GM19463 (cell line): ENCODE data around the gene CYB5A.
A peak's percentile ranks its signal among the peaks of the same experiment; 100 is the strongest.
"Not testable (repeated sequence)": the region's sequence is repeated elsewhere in the genome, so short reads cannot be mapped to it uniquely, and the experiment has no call there.

ENCODE experiments used
- ATAC-seq: cut with Tn5 transposase; IDR thresholded peaks from one replicate; pipeline ENCODE4 v1.9.1; 2021; ENCODE audit warnings: mild to moderate bottlenecking, moderate library complexity; ENCODE audit not compliant: unreplicated experiment

Gene CYB5A

GRCh38 chr18:74291771-74292540 is at the start of gene CYB5A:
Gene CYB5A, minus strand, starts transcription at chr18:74291963. Its CDS starts 88 bp downstream, at chr18:74291875.
- peak; percentile 99 for ATAC-seq

GRCh38 chr18:74337912-74338309 is 46.1 kb upstream of the CYB5A start:
- no peak for ATAC-seq

GRCh38 chr18:74337155-74337911 is 45.6 kb upstream of the CYB5A start:
- ATAC-seq, result no peak

- ATAC-seq, result peak; percentile 68
Observed at GRCh38 chr18:74336656-74337055, 44.9 kb upstream of the CYB5A start.

GRCh38 chr18:74334242-74334893 is 42.6 kb upstream of the CYB5A start:
- peak; percentile 46 for ATAC-seq

GRCh38 chr18:74333091-74333490 is 41.3 kb upstream of the CYB5A start:
- no peak for ATAC-seq

- ATAC-seq, result no peak
Observed at GRCh38 chr18:74331404-74331803, 39.6 kb upstream of the CYB5A start.

- ATAC-seq, result no peak
Observed at GRCh38 chr18:74329688-74330205, 38.0 kb upstream of the CYB5A start.

GRCh38 chr18:74328206-74328605 is 36.4 kb upstream of the CYB5A start:
- ATAC-seq, result no peak

- not testable (repeated sequence) for ATAC-seq
Observed at GRCh38 chr18:74326791-74327190, 35.0 kb upstream of the CYB5A start.

- ATAC-seq, result no peak
Observed at GRCh38 chr18:74326231-74326630, 34.5 kb upstream of the CYB5A start.

- ATAC-seq, result no peak
Observed at GRCh38 chr18:74316257-74317170, 24.8 kb upstream of the CYB5A start.

GRCh38 chr18:74315464-74316256 is 23.9 kb upstream of the CYB5A start, which contains the start of gene C18orf63:
Gene C18orf63, plus strand, starts transcription at chr18:74315839. Its CDS starts 2,027 bp downstream, at chr18:74317866.
- ATAC-seq, result no peak

GRCh38 chr18:74314759-74315463 is 23.1 kb upstream of the CYB5A start:
- no peak for ATAC-seq

- ATAC-seq, result no peak
Observed at GRCh38 chr18:74311000-74311399, 19.2 kb upstream of the CYB5A start.

- ATAC-seq, result no peak
Observed at GRCh38 chr18:74310411-74310810, 18.6 kb upstream of the CYB5A start.

- no peak for ATAC-seq
Observed at GRCh38 chr18:74303936-74304335, 12.2 kb upstream of the CYB5A start.

- ATAC-seq, result no peak
Observed at GRCh38 chr18:74303306-74303705, 11.5 kb upstream of the CYB5A start.

GRCh38 chr18:74299746-74300145 is 8.0 kb upstream of the CYB5A start:
- ATAC-seq, result no peak
